Adrenal gland (tissue), 12 donors: Measurements from ENCODE around the gene CDH4. TPM values are rescaled to one million over a fixed set of nuclear protein-coding genes. Genes with fewer than 3 reads are reported as not detected.

Source experiments
- DNase-seq, 7 donors: peaks; one replicate each; pipeline ENCODE4 v3.0.0-alpha.2; 2019 to 2020
- H3K27ac ChIP-seq, 5 donors: fragments of 200-600 bp; sonication (generic) in 4 of 5; 1 replicate in 3 of 5; 2 replicates in 2 of 5; pipeline versions ENCODE4 v1.5.1 to v1.8.0; 2016 to 2020; ENCODE audit warnings: mild to moderate bottlenecking in 1 of 5
- H3K27me3 ChIP-seq: fragments of 200-600 bp; 2 replicates; pipeline ENCODE4 v1.8.0; 2021
- H3K36me3 ChIP-seq, 2 donors: fragments of 200-600 bp; replicated peaks in 1 of 2; 1 replicate in 1 of 2; 2 replicates in 1 of 2; pipeline versions ENCODE4 v1.5.1 to v1.8.0; 2018 to 2022
- H3K4me1 ChIP-seq, 2 donors: fragments of 200-600 bp; replicated peaks in 1 of 2; 1 replicate in 1 of 2; 2 replicates in 1 of 2; pipeline versions ENCODE4 v1.5.1 to v1.8.0; 2018 to 2021
- H3K4me3 ChIP-seq, 4 donors: fragments of 200-600 bp; sonication (generic) in 3 of 4; one replicate each; pipeline ENCODE4 v1.5.1; 2016 to 2018
- H3K9me3 ChIP-seq, 3 donors: fragments of 200-600 bp; sonication (generic) in 1 of 3; replicated peaks in 1 of 3; 1 replicate in 2 of 3; 2 replicates in 1 of 3; pipeline versions ENCODE4 v1.5.1 to v1.8.0; 2016 to 2021
- CTCF ChIP-seq, 6 experiments: fragments of 450-650 bp in 4 of 6; fragments of 200-600 bp in 2 of 6; sonication (generic) in 1 of 6; IDR thresholded peaks; 1 replicate in 5 of 6; 2 replicates in 1 of 6; pipeline versions ENCODE4 v1.5.1 to v1.8.0; 2016 to 2021; ENCODE audit warnings: antibody characterized with exemption in 6 of 6, mild to moderate bottlenecking in 2 of 6, moderate library complexity in 1 of 6
- POLR2A ChIP-seq, 2 donors: fragments of 450-650 bp; IDR thresholded peaks; one replicate each; pipeline ENCODE4 v1.6.1; 2017; ENCODE audit warnings: antibody characterized with exemption in 2 of 2, mild to moderate bottlenecking in 2 of 2, moderate library complexity in 1 of 2
- WGBS, 4 donors: extraction: QIAGEN DNeasy Blood & Tissue Kit in 2 of 4; methylation state at CpG; one replicate each; pipeline versions ENCODE4 v1.1.5 to v1.1.7; 2013 to 2017; 5-methylcytosine and 5-hydroxymethylcytosine counted together
- intact Hi-C, 2 donors: fragments of 100-400 bp; cut with DNase I; formaldehyde crosslinking; loops; one replicate each; pipeline versions ENCODE4 v1.14.1 to v1.15.0; 2022 to 2023
- polyA plus RNA-seq, 3 donors: library from polyadenylated mRNA; stranded (reverse); fragments of 200-250 nt in 2 of 3; fragments of 350-450 nt in 1 of 3; fragmentation: Illumina TruSeq in 1 of 3; extraction: RNeasy Lipid Tissue Mini Kit (QIAGEN cat#74804) in 1 of 3; gene quantifications; one replicate each; pipeline ENCODE4 v1.2.3, GENCODE V29; 2013 to 2014
- total RNA-seq, 9 donors: library from RNA; depleted of rRNA in 4 of 9; stranded (reverse); fragments of >200 nt in 4 of 9; fragments of 120-200 nt in 1 of 9; fragmentation: NEBNext Ultra II Directional in 1 of 9; extraction: Animal tissue kit (Norgen Biotek cat#: 25700) in 1 of 9; gene quantifications; one replicate each; pipeline versions ENCODE4 v1.1.0 to v1.2.4, GENCODE V29; 2013 to 2023
- donor health status: healthy with polysubstance abuse.
- donor health status: Bipolar disorder and iron deficiency.
- donor health status: DM: yes; HTN: yes; CAD: no.
- donor health status: DM: no; HTN: no; CAD: no.
- donor health status: DM: no; HTN: no; CAD: no.
- donor health status: DM: yes; HTN: yes; CAD: no.

CDH4 gene
- total and polyA plus RNA-seq, 12 donors, result 0.08 to 0.53 (median 0.20) TPM; not detected in 3

GRCh38 chr20:61437280-61438206 lies 185.5 kb downstream of the CDH4 start:
- Histone ChIP-seq H3K4me3 (no peak overlapping the region), H3K27me3 (no peaks in the 10 kb centered on the region), H3K27ac (no peak overlapping the region), H3K36me3 (no peaks in the 10 kb centered on the region), H3K9me3 (no peaks in the 10 kb centered on the region), H3K4me1 (no peaks in the 10 kb centered on the region)
- 50 to 59% (median 54%) methylated on average over 28 of the region's 28 CpGs for WGBS, 4 donors
- intact Hi-C loops, result no loop called here
- no peak for TF ChIP-seq CTCF (IDR thresholded peaks at IDR 0.05)
- TF ChIP-seq POLR2A (IDR thresholded peaks at IDR 0.05), result no peak
- DNase-seq, result peak in 1 of 7 donors; percentile 51

GRCh38 chr20:61438285-61438684 lies 186.2 kb downstream of the CDH4 start:
- Histone ChIP-seq H3K27me3 (no peaks in the 10 kb centered on the region), H3K36me3 (no peaks in the 10 kb centered on the region), H3K27ac (no peak overlapping the region), H3K4me1 (no peaks in the 10 kb centered on the region), H3K4me3 (no peak overlapping the region), H3K9me3 (no peaks in the 10 kb centered on the region)
- 48 to 55% (median 51%) methylated on average over 3 of the region's 3 CpGs for WGBS, 4 donors
- intact Hi-C loops, result no loop called here
- no peak for DNase-seq
- TF ChIP-seq CTCF (IDR thresholded peaks at IDR 0.05), result no peak
- no peak for TF ChIP-seq POLR2A (IDR thresholded peaks at IDR 0.05)

- Histone ChIP-seq H3K27ac (no peak overlapping the region), H3K36me3 (no peaks in the 10 kb centered on the region), H3K9me3 (no peaks in the 10 kb centered on the region), H3K4me1 (no peaks in the 10 kb centered on the region), H3K27me3 (no peaks in the 10 kb centered on the region), H3K4me3 (no peak overlapping the region)
- TF ChIP-seq POLR2A (IDR thresholded peaks at IDR 0.05) (no peak), CTCF (IDR thresholded peaks at IDR 0.05) (no peak)
- no peak for DNase-seq
- intact Hi-C loops, result no loop called here
- WGBS, 4 donors, result 80 to 85% (median 85%) methylated on average over 6 to 7 of the region's 7 CpGs
Observed at GRCh38 chr20:61439251-61439650, 187.2 kb downstream of the CDH4 start.

GRCh38 chr20:61440548-61441055 lies 188.5 kb downstream of the CDH4 start:
- Histone ChIP-seq H3K9me3 (no peaks in the 10 kb centered on the region), H3K27ac (no peak overlapping the region), H3K27me3 (no peaks in the 10 kb centered on the region), H3K4me1 (no peaks in the 10 kb centered on the region), H3K4me3 (no peak overlapping the region), H3K36me3 (no peaks in the 10 kb centered on the region)
- no peak for TF ChIP-seq POLR2A (IDR thresholded peaks at IDR 0.05)
- TF ChIP-seq CTCF (IDR thresholded peaks at IDR 0.05), result no peak
- intact Hi-C loops, result no loop called here
- DNase-seq, result no peak
- WGBS, 4 donors, result 70 to 80% (median 78%) methylated on average over 14 of the region's 14 CpGs
